ENCODE results near the gene STAT4.
A peak's percentile ranks its signal among the peaks of the same experiment; 100 is the strongest.

The STAT4 gene

DNA sequence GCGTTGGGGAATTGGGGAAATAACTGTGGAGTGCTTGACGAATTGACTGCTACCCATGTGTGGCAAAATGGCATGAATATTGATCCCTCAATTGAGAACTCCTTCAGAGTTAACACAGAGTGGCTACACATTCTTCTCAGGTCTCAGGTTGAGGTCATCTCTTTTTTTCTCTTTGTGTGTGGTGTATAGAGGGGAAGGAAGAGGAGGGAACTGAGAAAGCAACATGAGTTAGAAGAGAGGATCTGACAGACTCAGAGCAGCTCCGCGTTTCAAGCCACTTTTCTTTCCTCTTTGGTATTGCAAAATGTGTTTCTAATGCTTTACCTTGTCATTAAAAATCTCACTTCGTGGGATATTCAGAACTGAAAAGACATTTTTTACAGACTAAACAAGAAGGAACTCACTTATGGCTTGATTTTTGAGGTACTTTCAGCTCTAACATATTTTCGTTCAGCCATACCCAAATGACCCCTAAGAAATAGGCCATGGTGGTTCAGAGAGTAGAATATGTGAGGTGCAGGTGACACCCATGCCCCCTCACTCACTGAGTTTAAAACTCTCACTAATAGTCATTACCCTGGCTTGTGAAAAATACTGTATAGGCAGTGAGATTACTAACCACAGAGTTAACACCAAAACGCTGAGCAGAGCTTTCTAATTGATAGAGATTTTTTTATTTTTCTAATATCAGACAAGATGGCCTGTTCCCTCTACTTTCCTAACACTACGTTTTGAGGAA, 22.5 kb downstream of the STAT4 start:
- Mint-ChIP-seq H3K27me3 (ENCODE audit: low read depth, poor library complexity) (no peaks in the 10 kb centered on the region), H3K27ac (peak overlapping the region; percentile 46), H3K4me3 (no peak overlapping the region), H3K4me1 (no peaks in the 10 kb centered on the region), H3K9me3 (no peaks in the 10 kb centered on the region), H3K36me3 (ENCODE audit: low read depth) (no peaks in the 10 kb centered on the region)
- DNase-seq, result no peak
- TF ChIP-seq, protein P1, sequence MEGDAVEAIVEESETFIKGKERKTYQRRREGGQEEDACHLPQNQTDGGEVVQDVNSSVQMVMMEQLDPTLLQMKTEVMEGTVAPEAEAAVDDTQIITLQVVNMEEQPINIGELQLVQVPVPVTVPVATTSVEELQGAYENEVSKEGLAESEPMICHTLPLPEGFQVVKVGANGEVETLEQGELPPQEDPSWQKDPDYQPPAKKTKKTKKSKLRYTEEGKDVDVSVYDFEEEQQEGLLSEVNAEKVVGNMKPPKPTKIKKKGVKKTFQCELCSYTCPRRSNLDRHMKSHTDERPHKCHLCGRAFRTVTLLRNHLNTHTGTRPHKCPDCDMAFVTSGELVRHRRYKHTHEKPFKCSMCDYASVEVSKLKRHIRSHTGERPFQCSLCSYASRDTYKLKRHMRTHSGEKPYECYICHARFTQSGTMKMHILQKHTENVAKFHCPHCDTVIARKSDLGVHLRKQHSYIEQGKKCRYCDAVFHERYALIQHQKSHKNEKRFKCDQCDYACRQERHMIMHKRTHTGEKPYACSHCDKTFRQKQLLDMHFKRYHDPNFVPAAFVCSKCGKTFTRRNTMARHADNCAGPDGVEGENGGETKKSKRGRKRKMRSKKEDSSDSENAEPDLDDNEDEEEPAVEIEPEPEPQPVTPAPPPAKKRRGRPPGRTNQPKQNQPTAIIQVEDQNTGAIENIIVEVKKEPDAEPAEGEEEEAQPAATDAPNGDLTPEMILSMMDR (IDR thresholded peaks at IDR 0.05), result no peak

DNA sequence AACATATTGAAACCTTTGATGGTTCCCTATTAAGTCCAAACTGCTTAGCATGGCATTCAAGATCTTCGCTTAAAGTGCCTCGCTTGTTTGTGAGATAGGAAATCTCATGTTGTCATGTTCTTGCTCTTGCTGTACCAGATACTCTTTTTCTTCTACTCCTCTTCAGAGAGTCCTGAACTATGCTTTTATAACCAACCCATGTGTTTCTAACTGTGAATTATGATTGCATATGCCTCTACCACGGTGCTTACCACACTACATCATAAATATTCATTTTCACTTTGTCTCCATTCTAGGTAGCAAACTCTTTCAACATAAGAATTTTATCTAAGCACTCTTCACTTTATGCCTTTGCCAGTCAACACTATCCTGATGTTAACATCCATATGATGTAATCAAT, 23.6 kb downstream of the STAT4 start:
- Mint-ChIP-seq H3K4me1 (no peaks in the 10 kb centered on the region), H3K27me3 (ENCODE audit: low read depth, poor library complexity) (no peaks in the 10 kb centered on the region), H3K36me3 (ENCODE audit: low read depth) (no peaks in the 10 kb centered on the region), H3K4me3 (no peak overlapping the region), H3K9me3 (no peaks in the 10 kb centered on the region), H3K27ac (no peak overlapping the region)
- no peak for DNase-seq
- TF ChIP-seq, protein P1 (IDR thresholded peaks at IDR 0.05), result no peak

DNA sequence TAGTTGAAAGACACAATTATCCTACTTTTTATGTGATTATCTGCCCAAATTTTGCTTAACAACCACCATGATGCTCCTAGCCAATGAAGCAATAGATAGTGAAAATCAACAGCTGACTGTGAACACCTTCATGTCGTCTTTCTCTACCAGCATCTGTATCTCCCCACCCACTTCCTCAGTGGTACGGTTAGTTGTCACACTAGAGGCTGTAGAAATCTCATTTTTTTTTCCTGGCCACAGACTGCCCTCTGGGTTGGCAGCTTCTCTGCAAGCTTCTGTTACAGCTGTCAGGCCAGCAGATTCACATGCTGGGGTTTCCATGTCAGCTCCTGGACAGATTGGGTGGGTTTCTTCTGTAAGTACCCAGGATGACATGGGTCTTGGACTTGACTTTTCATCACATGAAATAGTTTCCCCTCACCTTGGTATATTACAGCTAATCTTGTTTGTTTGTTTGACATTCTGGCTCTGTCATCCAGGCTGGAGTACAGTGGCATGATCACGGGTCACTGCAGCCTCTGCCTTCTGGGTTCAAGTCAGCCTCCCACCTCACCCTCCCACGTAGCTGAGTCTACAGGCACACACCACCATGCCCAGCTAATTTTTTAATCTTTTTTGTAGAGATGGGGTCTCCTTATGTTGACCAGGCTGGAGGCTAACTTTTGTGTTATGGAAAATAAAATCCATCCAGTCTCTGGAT, 24.3 kb downstream of the STAT4 start:
- H3K4me3 Mint-ChIP-seq, result no peak overlapping the region
- H3K36me3 Mint-ChIP-seq (ENCODE audit: low read depth), result no peaks in the 10 kb centered on the region
- no peak overlapping the region for H3K27ac Mint-ChIP-seq
- H3K4me1 Mint-ChIP-seq, result no peaks in the 10 kb centered on the region
- no peaks in the 10 kb centered on the region for H3K27me3 Mint-ChIP-seq (ENCODE audit: low read depth, poor library complexity)
- DNase-seq, result no peak
- TF ChIP-seq, protein P1 (IDR thresholded peaks at IDR 0.05), result no peak
- H3K9me3 Mint-ChIP-seq, result no peaks in the 10 kb centered on the region

DNA sequence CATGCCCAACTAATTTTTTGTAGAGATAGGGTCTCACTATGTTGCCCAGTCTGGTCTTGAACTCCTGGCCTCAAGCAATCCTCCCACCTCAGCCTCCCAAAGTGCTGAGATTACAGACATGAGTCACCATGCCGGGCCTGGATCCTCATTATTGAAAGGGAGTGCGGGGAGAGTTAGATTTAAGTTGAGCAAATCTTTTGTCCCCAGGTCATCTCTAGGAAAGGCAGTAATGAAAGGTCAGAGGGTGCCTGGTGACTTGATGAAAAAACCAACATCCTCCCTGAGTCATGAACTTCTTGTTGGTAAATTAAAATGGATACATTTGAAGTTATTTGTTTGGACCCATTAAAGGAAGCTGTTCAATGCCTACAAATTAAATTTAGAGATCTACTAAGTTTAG, 25.1 kb downstream of the STAT4 start:
- Mint-ChIP-seq H3K4me3 (no peak overlapping the region), H3K36me3 (ENCODE audit: low read depth) (no peaks in the 10 kb centered on the region), H3K27me3 (ENCODE audit: low read depth, poor library complexity) (no peaks in the 10 kb centered on the region), H3K9me3 (no peaks in the 10 kb centered on the region), H3K4me1 (no peaks in the 10 kb centered on the region), H3K27ac (no peak overlapping the region)
- DNase-seq, result no peak
- TF ChIP-seq, protein P1 (IDR thresholded peaks at IDR 0.05), result no peak

DNA sequence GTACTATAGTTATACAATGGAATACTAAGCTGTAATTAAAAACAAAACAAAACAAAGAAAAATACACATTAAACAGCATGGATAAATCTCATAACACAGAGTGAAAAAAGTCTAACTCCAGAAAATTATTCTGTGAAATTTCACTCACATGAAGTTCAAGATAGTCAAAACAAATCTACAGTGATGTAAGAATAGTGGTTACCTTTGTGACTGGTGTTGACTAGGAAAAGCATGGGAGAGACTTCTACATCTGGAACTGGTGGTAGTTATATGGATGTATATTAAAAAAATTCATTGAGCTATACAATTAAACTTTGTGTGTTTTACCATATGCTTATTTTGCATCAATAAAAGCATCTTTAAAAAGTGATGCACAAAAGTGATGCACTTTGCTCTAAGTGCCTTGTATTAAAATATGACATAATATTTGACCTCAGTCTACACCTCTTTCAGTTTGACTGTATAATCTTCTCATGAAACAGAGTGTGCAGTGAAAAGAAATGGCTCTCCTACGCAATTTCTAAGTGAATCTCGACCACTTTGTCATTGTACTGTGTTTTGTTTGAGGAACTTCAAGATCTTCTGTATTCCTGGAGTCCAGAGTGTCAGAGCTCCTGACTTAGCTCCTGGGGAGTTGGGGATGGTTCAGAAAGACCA, 28.0 kb downstream of the STAT4 start:
- no peak for DNase-seq
- TF ChIP-seq, protein P1 (IDR thresholded peaks at IDR 0.05), result no peak
- Mint-ChIP-seq H3K36me3 (ENCODE audit: low read depth) (no peaks in the 10 kb centered on the region), H3K4me3 (no peak overlapping the region), H3K4me1 (peaks cover under 1% of the 10 kb centered on the region), H3K27ac (no peak overlapping the region), H3K9me3 (no peaks in the 10 kb centered on the region), H3K27me3 (ENCODE audit: low read depth, poor library complexity) (no peaks in the 10 kb centered on the region)

Measured in nephron progenitor cell (in vitro differentiated cells).